COR-L47 (cell line): Measurements from ENCODE around the gene BTNL9.
"Not testable (repeated sequence)": the region's sequence is repeated elsewhere in the genome, so short reads cannot be mapped to it uniquely, and the experiment has no call there.

Experiments used
- DNase-seq: peaks from one replicate; lab custom pipeline; 2025; lab: John Stamatoyannopoulos, UW

BTNL9 gene

DNA sequence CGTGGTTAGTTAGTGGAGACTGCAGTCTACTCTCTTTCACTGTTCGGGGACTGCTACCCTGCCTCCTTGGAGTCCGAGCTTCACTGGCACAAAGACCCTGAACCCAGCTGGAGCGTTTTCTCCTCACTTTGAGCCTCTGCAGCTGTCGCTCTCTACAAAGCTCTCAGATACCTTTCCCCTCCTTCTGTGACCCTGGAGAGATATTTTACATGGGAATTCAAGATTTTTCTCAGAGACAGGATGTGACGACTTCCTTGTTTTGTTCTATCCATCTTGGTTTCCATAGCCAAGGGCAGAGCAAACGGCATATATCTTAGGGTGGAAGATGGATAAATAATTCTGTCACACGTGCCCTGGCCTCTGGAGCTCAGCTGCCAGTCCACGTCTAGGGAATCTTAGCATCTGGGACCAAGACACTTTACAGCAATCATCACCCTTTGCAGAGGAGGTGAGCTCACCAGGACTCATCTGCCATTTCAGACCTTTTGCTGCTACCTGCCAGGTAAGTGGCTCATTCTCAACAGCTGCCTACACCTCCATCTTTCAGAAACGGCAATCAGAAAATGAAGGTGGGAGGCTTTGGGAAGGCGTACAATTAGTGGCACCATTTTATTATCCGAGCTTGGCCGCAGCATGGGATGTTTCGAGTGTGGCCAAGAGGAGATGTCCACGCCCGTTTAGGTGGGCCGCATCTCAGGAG, at the start of gene BTNL9:
TSS of gene BTNL9 (plus strand) at position 336 of the 700 bp plus-strand sequence. CDS start 5,224 bp downstream, outside the sequence.
- no peak for DNase-seq

DNA sequence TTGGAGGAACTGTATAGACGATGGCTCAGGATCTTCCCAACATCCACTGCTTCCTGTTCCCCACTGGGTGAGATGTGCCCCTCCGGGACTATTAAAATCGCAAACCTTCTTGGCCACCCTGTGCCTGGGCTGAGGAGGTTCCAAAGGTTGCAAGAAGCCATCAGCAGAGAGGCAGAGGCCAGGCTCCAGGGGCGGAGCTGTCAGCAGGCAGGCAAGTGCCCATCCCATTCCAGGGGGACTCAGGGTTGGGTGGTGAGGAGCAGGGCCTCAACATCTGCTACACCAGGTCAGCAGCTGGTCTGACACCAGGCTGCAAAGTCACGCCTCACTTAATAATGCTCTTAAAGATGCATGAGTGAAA, 49.2 kb upstream of the BTNL9 start:
- no peak for DNase-seq

DNA sequence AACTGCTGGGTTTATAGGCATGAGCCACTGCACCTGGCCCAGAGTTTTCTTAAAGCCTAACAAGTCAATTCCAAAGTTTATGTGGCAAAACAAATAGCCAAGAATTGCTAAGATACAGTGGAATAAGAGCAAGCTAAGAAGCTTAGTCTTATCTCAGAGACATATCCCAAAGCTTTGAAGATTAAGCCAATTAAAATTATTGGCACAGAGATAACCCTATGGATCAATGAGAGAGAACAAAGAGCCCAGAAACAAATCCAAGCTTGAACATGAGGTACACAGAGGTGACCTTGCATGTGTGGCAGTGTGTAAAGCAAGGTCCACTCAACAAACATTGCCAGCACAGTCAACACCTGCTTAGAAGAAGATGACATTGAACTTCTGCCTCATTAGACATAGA, 38.1 kb upstream of the BTNL9 start:
- DNase-seq, result no peak

DNA sequence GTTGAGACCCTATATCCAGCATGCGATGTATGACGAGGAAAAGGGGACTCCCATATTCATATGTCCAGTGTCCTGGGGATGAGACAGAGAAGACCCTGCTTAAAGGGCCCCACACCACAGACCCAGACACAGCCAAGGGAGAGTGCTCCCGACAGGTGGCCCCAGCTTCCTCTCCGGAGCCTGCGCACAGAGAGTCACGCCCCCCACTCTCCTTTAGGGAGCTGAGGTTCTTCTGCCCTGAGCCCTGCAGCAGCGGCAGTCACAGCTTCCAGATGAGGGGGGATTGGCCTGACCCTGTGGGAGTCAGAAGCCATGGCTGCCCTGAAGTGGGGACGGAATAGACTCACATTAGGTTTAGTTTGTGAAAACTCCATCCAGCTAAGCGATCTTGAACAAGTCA, 34.3 kb upstream of the BTNL9 start:
- DNase-seq, result no peak

DNA sequence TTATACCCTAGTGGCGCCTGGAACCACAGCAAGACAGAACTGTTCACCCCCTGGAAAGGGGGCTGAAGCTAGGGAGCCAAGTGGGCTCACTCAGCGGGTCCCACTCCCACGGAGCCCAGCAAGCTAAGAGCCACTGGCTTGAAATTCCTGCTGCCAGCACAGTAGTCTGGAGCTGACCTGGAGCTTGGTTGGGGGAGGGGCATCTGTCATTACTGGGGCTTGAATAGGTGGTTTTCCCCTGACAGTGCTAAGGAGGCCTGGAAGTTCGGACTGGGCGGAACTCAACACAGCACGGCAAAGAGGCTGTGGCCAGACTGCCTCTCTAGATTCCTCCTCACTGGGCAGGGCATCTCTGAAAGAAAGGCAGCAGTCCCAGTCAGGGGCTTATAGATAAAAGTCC, 31.9 kb upstream of the BTNL9 start:
- DNase-seq, result no peak

DNA sequence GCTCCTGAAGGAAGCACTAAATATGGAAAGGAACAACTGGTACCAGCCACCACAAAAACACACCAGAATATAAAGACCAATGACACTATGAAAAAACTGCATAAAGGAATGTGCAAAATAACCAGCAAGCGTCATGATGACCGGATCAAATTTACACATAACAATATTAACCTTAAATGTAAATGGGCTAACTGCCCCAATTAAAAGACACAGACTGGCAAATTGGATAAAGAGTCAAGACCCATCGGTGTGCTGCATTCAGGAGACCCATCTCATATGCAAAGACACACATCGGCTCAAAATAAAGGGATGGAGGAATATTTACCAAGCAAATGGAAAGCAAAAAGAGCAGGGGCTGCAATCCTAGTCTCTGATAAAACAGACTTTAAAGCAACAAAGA, 30.0 kb upstream of the BTNL9 start:
- DNase-seq, result not testable (repeated sequence)

DNA sequence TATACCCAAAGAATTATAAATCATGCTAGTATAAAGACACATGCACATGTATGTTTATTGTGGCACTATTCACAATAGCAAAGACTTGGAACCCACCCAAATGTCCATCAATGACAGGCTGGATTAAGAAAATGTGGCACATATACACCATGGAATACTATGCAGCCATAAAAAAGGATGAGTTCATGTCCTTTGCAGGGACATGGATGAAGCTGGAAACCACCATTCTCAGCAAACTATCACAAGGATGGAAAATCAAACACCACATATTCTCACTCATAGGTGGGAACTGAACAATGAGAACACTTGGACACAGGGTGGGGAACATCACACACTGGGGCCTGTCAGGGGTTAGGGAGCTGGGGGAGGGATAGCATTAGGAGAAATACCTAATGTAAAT, 25.4 kb upstream of the BTNL9 start:
- not testable (repeated sequence) for DNase-seq

DNA sequence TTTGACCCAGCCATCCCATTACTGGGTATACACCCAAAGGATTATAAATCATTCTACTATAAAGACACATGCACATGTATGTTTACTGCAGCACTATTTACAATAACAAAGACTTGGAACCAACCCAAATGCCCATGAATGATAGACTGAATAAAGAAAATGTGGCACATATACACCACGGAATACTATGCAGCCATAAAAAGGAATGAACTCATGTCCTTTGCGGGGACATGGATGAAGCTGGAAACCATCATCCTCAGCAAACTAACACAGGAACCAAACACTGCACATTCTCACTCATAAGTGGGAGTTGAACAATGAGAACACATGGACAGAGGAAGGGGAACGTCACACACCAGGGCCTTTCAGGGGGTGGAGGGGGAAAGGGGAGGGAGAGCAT, 22.6 kb upstream of the BTNL9 start:
- DNase-seq, result not testable (repeated sequence)

DNA sequence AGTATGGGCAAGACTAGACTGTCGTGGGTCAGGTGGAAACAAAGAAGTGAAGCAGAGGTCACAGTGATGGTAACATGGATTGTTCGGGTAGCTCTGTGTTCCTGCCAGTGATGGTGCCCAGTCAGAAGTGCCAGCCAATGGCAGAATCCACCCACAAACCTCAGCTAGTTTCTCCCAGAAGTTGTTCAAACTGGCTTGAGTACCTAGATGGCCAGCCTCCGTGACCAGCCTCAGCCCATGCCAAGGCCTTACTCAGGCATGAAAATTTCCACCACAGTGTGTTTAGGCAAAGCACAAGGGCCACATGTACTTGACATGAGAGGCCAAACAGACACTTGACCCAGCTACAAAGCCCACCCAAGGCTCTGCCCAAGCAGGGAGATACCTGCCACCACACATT, 19.4 kb upstream of the BTNL9 start:
- DNase-seq, result no peak

DNA sequence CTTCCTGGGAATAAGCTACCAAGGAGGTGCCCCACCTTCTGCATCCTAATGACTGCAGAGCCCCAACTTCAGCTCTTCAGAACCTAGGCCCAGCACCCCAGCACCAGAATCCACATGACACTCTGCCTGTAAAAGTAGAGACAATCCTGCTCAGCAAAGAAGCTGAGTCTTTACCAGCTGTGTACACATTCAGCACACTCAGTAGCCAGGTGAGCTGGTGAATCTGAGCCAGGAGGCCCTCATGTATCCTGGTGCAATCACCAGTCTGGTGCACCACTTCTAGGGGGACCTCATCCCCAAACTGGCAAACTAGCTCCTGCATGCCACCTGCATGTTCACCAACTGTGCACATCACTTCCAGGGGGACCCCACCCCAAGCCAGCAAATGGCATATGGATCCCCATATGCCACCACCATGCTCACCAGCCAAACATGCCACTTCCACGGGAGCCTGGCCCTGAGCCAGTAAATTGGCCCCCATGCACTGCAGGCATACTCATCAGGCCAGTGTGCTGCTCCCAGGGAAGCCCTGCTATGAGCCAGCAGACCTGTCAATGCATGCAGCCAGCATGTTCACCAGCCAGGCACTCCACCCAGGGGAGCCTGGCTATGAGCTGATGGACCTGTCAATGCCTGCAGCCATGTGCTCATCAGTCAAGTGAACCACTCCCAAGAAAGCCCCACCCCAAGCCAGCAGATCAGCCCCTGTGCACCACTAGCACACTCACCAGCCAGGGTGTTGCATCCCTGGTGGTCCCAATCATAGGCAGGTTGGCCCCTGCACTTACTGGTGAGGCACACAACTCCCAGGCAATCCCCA, 15.6 kb upstream of the BTNL9 start:
- no peak for DNase-seq

DNA sequence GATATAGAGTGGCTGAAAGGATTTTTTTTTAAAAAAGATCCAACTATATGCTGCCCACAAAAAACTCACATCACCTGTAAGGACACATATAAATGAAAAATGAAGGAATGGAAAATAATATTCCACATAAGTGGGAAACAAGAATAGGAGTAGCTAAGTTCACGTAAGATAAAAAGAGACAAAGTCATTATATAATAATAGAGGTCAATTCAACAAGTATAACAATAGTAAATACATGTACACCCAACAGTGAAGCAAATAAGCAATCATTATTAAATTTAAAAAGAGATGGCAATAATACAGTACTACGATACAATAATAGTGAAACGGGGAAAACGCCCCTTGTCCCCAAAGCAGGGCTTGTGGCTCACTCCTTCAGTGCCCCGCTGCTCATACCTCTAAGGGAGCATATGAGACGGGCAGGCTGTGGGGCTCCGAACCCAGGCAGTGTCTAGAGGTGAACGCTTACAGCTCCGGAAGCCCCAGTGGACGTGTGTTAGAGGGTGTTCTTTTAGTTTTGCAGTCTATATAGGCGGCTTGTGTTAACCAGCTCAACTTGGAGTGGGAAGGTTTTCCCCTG, 12.5 kb upstream of the BTNL9 start:
- no peak for DNase-seq

DNA sequence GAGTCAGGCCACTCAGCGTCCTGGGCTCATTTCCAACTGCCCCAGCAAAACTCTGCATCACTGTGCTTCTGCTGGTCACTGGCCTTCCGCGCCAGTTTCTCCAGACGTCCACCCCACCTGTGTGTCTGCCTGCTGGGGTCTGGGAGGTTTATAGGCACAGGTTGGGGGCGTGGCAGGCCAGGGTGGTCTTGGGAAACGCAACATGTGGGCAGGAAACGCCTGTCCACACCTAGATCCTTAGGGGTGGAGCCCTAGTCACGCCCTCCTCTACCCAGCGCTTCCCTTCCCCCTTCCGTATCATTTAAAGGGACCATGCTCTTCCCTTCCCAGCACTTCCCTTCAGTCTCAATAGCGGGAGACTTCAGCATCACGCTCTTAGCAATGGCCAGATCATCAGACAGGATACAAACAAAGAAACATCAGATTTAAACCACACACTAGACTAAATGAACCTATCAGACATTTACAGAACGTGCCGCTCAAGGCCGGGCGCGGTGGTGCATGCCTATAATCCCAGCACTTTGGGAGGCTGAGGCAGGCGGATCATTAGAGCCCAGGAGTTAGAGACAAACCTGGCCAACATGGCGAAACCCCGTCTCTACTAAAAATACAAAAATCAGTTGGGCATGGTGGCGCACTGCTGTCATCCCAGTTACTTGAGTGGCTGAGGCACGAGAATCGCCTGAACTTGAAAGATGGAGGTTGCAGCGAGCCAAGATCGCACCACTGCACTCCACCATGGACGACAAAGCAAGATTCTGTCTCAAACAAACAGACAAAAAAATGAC, 11.8 kb upstream of the BTNL9 start:
- DNase-seq, result no peak

DNA sequence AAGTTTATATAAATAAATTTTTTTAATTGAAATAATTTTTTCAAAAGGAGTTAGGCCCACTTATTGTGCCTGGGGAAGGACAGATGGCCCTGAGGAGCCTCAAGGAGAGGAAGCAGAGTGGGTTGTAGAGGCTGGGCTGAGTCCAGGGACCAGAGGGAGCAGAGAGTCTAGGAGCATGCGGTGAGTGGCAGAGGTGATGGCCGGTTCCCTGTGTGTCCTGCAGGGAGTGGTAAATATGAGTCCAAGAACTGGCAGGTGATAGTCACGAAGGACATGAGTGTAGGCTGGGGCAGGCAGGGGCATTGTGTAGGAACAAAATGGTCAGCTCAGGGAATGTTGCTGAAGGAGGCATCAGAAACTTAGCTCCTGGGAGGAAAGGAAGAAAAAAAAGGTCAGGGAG, 8.3 kb upstream of the BTNL9 start:
- DNase-seq, result no peak

DNA sequence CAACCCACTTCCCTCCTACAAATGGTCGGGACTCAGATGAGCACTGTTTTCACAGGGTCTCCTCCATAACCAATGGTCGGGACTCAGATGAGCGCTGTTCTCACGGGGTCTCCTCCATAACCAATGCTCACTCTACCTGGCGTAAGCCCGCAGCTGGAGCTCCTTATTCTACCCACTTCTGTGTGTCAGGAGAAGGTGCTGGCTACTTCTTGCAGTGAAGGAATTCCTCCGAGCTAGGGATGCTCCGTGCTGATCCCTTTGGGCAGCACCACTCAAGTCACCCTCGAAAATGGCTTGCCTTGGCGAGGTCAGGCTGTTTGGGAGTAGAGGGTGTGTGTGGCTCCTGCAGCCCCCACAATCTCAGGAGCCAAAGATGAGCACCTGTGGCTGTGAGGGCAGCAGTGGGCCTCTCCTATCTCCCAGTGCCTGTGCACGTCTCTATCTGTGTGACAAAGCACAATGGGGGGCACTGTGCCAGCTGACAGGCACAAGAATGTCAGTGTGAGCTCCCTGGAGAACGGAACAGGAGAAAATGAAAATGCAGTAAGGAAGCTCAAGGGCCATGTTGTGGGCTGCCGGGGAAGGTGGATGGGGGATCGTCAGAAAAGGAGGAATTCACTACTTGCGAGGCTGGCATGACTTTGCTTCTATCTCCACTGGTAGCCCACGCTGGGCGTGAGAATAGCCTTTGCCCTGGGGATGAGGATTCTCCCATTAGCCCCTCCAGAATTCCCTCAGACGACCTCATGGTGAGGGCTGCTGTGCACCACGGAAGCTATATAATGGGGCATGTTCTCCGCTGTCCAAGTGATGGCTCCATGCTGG, 3.9 kb upstream of the BTNL9 start:
- DNase-seq, result no peak

DNA sequence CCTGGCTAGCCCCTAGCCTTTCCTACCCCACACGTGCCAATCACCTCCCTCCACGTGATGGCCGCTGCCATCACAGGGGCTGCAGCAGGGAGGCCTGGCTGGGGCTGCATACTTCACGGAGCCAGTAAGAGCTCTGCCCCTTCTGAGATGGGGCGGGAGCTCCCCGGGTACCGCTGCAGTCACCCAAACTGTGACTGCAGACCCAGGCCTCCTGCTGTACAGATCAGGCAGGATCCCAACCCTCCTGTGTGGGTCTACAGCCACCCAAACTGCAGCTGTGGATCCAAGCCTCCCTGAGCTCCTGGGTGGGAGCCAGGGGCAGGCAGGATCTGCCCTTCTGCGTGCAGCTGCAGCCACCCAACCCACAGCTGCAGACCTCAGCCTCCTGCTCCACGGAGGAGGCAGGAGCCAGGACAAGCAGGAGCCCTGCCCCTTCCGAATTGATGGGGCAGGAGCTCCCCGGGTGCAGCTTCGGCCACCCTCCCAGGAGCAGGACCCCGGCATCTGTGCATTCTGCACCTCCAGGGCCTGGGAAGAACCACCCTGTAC, 3.2 kb upstream of the BTNL9 start:
- no peak for DNase-seq

DNA sequence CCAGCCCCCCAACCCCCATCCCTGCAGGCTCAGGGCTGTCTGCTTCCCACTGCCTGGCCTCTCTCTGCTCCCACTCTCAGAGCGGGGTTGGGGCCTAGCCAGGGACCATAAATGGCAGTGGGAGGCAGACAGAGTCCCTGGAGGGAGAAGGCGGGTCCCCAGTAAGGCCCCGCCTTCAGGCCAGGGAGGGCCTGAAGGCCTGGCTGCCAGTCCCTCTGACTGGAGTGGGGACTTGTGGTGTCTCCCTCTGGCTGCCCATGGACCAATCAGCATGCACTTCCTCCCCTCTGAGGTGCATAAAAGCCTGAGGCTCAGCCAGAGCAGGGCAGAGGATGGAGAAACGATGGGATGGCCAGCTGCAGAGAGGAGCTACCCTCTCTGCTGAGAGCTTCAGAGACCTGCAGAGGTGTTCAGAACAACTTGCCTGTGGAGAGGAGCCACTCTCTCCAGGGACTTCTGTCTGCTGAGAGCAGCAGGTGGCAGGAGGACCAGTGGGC, 2.7 kb upstream of the BTNL9 start:
- no peak for DNase-seq

DNA sequence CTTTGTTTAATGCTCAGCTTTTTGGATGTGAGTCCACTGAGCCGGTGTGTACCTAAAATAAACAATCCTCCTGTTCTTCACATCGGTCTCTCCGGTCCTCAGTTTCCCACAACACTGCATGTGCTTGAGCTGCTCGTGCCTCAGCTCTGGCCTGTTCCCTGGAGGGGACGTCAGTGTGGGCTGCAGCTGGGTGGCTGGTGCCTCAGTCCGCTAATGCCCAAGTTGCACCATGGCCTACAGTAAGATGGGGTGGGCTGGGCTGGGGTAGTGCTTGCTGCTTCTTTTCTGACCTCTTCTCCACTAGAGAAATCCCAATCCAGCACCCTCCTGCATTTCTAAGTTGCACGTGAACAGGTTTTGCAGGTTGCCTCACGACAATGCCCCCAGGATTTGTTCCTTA, 595 bp upstream of the BTNL9 start:
- no peak for DNase-seq

DNA sequence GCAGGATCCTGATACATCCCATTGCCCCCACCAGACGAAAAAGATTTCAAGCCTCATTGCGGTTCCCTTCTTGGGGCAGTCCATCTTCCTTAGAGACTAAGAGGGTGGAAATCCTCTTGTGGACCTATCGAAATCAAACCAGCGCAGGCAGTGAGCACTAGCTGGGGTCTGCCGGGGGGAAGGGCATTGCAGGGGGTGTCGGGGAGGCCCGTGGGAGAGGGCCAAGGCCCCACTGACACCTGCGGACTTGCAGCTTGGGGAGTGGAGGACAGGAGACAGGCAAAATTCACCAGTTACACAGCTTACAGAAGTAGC, 522 bp downstream of the BTNL9 start:
- no peak for DNase-seq

DNA sequence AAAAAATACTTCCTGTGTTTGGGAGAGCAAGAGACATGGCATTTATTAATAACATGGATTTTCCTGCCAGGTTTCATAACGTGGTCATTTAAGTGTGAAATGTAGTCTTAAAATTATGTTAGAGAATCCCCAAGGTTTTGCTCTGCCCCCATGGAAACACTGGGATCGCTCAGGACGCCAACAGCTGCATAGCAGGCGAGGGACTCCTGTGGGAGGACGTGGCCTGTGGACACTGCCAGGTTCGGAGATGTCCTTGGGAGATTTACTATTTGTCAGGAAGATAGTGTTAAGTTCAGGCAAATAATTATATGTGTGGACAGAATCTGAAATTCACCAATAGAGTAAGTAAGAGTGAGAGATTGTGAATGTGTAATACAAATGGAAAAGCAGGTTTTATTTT, 977 bp downstream of the BTNL9 start:
- no peak for DNase-seq

DNA sequence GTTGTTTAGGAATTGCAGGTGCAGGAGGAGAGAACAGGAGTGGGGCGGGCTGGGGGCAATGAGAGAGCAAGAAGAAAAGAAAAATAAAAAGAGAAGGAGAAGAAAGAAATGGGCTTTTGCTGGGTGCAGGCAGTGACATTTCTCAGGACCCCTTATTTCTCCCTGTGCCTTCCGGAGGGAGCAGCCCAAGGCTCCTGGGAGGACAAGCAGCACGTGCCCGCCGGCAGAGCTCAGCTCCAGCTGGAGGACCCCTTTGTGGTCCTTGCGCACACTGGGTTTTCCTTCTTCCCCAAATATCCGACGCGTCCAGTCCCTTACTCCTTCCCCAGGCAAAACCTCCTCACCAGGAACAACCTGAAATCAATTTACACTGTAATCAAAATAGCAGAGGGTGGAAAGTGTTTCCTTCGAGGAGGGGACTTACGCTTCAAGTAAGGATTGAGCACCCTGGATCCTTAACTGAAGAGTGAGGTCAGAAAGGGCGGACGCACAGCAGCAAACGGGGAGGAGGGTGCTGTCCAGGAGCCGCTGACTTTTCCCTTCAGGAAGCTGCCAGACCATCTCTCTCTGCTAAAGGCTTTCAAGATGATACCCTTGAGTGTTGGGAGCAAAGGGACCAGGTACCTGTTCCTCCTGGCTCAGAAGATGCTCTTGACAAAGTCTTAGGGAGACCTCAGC, 2.1 kb downstream of the BTNL9 start:
- DNase-seq, result no peak

DNA sequence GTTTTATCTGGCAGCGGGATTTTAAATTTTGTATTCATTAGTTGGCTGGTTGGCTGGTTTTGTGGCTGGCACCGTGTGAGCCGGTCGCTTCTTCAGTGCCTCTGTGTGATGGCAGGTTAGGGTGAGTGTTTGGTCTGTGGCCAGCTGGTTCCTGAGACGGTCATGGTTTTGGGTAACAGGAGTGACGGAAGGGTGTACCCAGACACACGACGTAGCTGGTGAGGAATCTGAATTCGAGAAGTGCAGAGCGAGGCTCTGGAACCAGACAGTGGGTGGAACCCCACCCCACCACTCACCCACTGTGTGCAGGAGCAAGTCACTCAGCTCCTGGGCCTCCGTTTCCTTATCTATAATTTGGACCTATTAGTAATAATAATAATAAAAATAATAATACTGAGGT, 2.7 kb downstream of the BTNL9 start:
- no peak for DNase-seq
